HS-27A (cell line): ENCODE results near the gene SASH3.

Experiments used
- DNase-seq: peaks from one replicate; pipeline ENCODE4 v3.0.0-alpha.2; 2012; ENCODE audit warnings: low read depth, missing footprints

SASH3 gene

DNA sequence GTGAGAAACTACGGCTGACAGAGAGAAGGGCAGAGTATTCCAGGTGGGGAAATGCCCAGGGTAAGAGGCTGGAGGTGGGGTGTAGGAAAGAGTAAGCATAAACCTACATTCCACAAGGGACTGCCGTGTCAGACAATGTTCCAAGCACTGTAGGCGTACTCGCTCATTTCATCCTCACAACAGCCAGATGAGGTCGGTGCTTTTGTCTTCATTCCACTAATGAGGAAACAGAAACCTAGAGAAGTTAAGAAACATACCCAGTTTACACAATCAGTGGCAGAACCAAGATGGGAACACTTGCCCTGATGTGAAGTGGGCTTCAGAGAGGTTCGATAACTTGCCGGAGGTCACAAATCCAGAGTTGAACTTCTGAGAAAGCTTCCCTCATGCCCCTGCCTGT is 4.6 kb downstream of the SASH3 start:
- no peak for DNase-seq

DNA sequence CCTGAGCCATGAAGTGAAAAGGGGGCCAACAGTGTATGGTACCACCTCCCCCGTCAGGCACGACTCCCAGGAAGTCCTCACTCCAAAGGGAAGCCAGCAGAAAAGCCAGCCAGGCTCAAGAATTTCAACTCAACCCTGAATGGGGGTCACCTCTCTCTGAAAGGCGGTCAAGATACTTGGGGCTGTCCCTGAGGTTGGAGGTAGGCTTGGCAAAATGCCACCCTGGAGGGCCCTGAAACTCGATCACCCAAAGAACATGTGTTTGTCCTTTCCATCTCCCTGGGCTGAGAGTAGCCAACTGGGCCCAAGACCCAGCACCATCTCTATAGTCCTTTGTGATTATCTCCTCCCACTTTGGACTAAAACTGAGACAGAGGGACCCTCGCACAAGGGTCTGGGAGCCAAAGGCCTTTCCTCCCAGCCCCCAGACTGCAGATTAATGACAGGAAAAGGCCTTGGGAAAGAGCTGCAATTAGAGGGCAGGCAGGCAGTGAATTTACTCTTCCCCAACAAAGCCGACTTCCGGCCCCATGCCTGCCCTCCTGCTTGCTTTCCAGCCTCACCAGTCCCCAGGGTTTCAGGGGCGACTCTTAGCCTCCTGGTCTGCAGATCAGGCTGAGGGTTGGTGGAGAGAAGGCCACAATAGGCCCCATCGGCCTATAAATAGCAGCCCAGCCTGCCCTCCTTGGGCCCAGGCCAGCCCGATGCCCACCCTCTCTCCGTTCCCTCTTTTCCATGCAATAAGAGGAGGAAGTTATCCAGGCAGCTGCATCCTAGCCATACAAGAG is 5.6 kb downstream of the SASH3 start:
- DNase-seq = no peak

DNA sequence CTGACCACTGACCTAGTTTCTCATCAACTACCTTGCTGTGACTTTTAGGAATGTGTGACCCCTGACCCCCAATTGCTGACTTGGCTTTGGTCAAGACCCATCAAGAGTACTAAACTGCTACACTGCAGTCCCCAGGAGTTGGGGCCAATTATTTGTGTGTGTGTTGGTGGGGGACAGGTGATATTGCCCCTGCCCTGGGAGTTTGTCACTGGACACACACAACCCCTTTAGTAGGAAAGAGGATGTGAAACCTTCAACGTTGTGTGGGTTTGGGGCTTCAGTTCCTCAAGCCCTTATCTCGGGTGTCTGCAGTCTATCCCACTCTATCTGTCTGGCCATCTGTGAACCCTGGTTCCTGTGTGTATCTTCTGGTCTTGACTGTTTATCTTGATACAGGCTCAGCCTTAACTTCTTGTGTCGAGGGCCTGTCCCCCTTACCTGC is 6.5 kb downstream of the SASH3 start:
- DNase-seq = no peak

DNA sequence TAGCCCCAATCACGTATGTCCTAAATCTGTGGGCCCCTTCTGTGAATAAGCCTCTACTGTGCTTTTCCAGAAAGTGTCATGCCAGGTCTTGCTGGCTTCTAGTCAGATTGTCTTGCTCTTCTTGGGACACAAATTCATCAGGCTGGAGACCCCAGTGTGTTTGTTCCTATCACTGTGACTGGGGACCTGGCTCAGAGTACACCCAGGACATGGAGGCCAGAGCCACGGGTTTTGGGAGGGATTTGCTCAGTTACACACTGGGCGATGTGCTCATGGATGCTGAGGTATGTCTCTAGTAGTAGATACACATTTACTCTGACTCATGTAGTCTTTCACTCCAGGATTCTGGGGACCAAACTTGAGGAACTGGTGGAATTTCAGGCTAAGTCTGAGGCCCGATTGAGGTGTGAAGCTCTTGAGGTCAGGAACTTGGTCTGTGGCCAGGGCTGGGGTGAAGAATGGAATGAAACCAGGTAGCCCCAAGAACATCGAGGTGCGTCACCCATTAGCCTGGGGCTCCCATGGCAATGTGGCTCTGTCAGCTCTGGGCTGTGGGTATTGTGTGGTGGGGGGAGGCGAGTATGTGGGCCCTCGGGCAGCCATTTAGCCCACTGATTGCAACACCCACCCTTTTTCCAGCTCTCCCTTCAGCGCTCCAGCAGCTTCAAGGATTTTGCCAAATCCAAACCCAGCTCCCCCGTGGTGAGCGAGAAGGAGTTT is 7.7 kb downstream of the SASH3 start:
- no peak for DNase-seq

DNA sequence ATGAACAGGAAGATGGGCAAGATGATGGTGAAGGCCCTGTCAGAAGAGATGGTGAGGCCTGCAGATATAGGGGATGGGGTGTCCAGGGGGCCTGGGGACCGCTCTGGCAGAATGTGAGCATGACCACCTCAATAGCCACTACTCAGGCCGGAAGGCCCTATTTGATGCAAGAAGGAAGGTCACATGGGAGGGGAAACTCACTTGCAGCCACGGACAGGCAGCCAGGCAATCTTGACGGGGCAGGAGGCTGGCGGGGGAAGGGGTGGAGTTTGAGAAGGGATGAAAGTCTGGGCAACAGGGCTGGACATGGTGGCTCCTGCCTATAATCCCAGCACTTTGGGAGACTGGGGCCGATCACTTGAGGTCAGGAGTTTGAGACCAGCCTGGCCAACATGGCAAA is 8.8 kb downstream of the SASH3 start:
- no peak for DNase-seq

DNA sequence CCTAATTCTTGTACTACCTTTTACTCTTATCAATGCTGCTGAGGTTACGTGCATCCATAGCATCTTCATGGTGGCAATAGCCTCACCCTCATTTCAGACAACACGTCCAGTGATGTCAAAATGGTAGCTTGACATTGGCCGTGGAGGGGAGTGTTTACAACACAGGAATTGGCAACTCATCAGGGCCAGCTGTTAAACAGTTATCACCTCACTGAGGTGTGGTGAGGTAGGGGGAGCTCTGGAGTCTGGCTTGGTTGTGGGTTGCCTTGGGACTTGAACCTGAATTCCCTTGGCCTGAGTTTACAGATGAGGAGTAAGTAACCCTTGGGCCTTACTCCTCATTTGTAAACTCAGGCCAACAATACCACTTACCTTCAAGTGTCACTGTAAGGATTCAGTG is 10.4 kb downstream of the SASH3 start:
- no peak for DNase-seq

DNA sequence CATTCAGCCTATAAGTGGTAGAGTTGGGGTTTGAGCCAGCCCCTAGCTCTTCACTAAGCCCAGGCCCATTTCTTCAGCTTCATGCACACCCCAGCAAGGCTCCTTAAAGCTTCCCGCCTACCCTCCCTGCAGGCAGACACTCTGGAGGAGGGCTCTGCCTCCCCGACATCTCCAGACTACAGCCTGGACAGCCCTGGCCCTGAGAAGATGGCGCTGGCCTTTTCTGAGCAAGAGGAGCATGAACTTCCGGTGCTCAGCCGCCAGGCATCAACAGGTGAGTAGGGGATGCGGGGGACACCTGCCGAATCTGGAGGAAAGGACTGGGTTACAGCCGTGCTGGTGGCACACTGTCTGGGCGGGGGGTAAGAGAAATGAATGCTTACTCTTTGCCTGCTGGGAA is 11.1 kb downstream of the SASH3 start:
- DNase-seq = no peak

DNA sequence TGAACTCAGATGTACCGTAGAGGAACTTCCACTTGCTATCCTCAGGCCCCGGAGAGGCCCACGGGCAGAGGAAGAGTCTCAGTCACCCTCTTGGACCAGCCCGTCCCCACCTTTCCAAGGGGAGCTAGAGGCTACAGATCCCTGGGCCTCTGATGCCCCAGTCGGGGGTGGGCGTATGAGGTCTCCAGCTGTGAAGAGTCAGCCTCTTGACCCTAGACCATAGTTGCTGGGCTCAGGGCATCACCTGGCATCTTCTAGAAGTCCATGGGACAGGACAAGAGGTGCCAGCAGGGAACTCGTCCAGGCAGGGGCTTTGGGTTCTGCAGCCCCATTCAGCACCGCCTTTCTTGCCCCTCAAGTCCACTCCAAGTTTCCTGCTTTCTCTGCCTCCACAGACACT is 11.6 kb downstream of the SASH3 start:
- no peak for DNase-seq

DNA sequence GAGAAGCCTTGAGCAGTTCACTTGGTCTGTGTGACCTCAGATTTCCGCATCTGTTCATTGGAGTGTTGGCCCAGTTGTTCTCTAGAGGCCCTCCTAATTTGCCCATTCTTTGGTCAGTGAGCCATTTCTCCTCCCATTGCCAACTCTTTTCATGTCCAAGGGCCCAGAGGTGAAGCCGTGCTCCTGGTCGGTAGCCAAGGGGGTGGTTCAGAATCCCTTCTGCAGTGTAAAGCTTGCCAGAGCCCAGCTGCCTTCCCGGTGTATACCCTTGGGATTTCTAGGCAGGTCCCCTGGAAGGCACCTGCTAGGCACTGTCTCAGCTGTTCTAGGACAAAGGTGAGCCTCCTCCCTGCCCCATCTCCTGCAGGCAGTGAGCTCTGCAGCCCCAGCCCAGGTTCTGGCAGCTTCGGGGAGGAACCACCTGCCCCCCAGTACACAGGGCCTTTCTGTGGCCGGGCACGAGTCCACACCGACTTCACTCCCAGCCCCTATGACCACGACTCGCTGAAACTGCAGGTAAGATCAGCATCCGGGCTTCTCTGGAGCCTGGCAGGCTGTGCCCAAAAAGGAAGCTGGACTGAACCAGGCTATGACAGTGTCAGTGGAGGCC is 12.3 kb downstream of the SASH3 start:
- no peak for DNase-seq

DNA sequence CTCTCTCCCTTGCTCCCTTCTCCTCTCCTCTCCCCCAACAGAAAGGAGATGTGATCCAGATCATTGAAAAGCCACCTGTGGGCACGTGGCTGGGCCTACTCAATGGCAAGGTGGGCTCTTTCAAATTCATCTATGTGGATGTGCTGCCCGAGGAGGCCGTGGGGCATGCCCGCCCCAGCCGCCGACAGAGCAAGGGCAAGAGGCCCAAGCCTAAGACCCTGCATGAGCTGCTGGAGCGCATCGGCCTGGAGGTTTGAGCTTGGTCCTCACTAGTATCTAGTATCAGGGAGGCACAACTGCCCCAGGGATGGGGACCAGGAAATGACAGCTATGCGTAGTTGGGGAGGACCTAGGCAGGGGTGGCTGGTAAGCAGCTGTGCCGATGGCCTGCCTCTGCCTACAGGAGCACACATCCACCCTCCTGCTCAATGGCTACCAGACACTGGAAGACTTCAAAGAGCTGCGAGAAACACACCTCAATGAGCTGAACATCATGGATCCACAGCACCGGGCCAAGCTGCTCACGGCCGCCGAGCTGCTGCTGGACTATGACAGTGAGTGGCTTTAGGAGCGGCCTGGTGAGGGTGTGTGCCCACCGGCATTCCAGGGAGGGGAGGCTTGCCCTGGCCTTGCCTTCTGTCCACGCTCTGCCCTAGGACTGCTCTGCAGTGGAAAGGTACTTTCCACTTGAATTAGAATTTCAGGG is 13.0 kb downstream of the SASH3 start:
- DNase-seq = no peak

DNA sequence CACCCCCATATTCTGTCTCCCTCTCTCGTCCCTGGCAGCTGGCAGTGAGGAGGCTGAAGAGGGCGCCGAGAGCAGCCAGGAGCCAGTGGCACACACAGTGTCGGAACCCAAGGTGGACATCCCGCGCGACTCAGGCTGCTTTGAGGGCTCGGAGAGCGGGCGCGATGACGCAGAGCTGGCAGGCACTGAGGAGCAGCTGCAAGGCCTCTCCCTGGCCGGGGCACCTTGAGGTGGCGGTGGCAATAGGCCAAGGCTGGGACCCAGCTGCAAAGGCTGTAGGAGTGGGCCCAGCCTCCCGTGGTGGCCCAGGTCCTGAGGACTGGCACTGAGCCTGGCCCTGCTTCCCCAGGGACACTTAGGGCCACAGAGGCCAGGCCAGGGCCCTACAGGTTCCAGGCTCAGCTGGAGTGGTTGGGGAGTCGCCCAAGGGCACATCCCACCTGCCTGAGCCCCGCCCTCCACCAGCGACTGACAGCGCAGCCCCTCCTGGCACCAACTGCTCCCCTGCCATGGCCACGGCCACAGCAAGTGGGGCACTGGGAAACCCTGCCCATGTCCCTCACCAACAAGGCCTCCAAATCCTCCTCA is 13.9 kb downstream of the SASH3 start:
- DNase-seq = no peak

DNA sequence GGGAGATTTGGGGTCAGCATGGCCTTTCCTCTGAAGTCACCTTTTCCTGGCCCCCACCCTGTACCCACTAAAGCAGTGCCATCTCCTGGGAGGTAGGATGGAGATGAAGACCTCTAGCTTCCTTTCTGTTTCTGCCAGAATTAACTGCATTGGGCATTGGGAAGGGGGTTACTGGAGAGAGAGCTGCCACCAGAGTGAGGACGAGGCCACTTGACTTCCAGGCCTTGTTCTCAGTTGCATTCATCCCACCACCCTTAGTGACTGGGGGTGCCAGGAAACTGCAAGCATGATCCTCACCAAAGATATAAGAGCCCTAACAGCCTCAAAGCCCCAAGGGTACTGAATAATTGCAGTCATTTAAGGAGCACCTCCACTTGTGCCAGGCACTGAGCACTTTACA is 15.8 kb downstream of the SASH3 start:
- no peak for DNase-seq

DNA sequence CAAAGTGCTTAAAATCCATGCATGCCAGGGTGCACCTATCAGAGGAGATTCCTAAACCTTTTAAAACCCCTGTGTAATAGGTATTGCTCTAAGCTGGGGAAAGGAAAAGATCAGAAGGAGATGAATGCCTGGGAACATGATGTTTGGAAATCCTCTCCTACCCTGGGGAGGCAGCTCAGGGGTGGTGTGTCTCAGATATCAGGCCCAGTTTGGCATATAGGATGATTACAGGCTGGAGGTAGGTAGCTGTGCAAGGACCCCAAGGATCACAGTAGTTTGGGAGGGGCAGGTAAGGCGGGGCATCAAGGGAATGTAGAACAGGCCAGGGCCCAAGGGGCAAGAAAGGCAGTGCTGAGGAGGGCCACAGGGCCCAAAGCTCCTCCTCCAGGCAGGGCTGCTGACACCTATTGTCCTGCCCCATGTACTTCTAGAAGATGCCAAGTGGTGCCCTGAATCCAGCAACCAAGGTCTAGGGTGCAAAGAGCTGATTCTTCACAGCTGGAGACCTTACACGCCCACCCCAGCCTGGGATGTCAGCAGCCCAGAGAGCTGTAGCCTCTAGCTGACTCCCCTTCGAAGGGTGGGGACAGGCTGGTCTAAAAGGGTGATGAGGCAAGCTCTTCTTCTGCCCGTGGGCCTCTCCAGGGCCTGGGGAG is 17.6 kb downstream of the SASH3 start:
- no peak for DNase-seq

DNA sequence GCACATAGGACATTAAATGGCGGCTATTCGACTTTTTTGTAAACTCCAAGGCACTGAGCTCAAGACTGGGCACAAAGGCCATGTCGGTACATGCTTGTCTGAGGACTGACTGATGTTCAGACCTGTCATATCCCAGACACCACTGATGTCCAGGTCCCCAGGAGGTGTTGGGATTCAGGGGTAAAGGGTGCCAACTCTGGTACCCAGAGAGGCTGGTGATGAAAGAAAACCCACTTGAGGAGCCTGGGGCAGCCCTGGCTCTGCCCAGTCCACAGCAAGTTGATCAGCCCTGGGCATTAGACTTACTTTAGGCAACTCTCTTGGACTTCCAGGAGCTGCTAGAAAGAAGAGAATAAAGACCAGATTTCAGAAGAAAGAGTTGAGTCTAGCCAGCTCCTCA is 18.7 kb downstream of the SASH3 start:
- no peak for DNase-seq

DNA sequence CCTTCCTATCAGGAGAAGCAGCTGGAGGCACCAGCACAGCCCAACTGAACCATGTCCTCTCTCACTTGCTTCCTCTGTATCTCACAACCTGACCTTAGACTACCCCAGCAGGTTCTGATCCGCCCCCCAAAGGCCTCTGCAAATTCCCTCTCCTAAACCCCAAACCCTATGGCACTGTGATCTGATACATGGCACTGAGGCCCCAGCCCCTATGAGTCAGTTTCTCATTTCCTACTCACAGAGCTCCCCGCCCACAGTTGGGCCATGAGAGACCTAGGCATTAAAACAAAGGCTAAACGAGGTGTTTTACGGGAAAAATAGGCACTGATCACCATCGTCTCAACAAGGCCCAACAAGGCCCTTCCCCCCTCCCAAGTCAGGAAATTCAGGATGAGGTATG is 19.1 kb downstream of the SASH3 start:
- DNase-seq = no peak

DNA sequence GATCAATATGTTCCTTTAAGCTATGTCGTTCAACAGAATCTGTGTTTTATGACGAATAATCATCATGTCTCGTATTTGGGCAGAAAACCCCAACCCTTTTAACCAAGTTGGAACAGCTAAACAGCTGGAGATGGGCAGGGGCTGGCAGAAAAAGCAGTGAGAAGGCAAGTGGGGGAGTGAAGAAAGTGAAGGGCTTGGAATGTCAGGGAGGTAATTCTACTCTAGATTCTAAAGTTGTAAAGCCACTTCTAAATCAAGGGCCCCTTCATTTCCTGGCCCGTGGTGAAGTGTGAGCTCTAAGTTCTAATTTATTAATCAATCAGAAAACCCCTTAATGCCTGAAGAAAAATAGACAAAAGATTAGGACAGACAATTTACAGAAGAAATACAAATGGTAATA is 20.4 kb downstream of the SASH3 start:
- no peak for DNase-seq

DNA sequence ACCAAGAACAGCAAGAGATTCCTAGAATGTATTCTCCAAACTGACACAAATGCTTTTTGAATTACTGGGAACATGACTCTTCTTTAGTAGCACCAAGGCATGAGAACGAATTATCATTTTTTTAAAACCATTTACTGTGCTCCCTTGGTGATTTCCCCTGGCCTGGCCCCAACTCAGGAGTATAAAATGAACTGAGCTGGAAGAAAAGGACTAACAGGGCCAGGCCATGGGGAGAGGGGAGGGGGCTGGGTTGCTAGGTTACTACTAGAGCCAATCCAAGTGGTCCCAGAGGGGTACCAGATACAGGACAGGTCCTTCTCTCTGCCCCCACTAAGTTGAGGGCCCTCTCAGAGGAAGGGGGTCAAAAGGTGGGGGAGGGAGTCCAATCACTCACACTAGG is 23.1 kb downstream of the SASH3 start:
- DNase-seq = no peak

DNA sequence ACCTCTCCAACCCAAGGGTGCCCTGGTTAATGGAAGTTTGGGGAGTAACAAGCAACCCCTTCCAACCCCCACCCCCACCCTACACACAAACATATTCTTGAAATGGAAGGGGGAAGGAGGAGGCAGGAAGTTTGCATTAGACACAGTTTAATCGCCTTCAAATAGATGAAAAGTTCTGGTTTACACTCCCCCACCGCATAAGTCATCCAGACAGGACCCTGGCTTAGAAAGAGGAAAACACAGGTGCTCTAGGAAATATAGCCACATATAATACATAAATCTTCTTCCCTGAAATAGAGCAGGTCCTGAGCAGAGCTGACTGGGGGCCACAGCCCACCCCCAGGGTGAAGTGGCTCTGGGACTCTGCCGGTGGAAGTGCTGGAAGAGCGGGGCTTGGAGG is 25.1 kb downstream of the SASH3 start:
- DNase-seq = no peak

DNA sequence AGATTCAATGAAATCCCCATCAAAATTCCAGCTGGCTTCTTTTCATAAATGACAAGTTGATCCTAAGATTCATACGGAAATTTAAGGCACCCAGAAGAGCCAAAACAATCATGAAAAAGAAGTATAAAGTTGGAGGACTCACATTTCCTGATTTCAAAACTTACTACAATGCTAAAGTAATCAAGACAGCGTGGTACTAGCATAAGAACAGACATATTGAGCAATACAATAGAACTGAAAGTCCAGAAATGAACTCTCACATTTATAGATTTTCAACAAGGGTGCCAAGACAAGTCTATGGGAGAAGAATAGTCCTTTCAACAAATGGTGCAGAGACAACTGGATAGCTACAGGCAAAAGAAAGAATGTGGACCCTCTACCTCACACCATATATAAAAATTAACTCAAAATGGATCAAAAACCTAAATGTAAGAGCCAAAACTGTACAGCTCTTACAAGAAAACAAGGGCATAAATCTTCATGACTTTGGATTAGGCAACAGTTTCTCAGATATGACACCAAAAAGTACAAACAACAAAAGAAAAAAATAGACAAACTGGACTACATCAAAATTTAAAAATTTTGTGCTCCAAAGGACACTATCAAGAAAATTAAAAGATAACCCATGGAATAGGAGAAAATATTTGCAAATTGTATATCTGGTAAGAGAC is 28.5 kb downstream of the SASH3 start:
- DNase-seq = no peak

DNA sequence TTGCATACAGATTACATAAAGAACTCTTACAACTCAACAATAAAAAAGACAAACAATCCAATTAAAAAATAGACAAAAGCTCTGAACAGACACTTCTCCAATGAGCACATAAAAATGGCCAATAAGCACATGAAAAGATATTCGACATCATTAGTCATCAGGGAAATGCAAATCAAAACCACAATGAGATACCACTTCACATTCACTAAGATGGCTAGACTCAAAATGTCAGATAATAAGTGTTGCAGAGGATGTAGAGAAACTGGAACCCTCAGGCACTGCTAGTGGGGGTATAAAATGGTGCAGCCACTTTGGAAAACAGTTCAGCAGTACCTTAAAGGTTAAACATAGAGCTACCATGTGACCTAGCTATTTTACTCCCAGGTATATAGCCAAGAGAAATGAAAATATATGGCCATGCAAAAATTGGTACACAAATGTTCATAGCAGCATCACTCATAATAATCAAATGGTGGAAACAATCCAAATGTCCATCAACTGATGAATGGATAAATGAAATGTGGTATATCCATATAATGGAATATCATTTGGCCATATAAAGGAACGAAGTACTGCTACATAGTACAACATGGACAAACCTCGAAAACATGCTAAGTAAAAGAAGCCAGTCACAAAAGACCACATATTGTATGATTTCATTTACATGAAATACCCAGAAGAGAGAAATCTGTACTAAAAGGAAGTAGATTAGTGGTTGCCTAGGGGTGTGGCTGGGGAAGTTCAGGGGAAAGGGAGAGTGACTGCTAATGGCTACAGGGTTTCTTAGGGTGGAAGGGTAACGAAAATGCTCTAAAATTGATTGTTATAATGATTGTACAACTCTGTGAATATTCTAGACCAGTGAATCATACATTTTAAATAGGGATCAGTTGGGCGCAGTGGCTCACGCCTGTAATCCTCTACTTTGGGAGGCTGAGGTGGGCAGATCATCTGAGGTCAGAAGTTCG is 29.4 kb downstream of the SASH3 start:
- DNase-seq = no peak
